T-helper 1 cell (primary cell): ENCODE measurements around the gene BMP2K.

Experiments
- DNase-seq, 5 donors: peaks; one replicate each; pipeline ENCODE4 v3.0.0-alpha.2; 2012 to 2020

BMP2K gene

GRCh38 chr4:78938474-78938867, 162.3 kb downstream of the BMP2K start:
- no peak for DNase-seq

DNA sequence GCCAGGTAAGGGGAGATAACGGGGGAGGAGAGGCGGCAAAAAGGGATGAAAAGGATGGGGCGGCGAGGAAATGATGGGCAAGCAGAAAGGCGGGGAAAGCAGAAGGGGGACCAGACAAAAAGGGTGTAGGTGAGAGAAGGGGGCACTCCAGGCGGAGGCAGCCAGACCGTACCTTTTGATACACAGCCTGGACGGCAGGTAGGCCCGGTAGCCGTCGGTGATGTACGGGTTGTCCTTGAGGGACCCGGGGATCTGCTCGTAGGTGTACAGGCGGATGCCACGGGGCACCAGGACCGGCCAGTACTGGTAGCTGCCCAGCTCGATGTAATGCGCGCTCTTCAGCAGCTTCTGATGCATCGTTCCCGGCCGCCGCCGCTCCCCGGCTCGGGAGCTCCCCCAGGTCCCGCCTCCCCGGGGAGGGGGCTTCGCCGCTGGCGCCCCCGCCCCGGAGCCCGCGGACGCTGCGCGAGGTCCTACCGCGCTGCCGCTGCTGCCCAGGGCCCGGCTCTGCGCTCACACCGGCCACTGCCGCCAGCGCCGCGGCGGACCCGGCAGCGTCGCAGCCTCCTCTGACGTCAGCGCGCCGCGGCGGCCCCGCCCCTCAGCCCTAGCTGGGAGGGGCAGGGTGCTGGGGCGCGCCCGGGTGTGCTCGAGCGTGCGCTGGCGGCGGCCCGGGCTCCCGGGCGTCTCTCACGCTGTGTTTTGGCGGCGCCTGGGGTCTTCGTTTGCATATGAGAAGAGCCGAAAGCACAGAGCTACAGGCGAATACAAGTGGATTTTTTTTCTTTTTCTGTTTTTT, 162.9 kb downstream of the BMP2K start, which contains the start of gene PAQR3:
TSS of gene PAQR3 (minus strand) at position 571 of the 799 bp plus-strand sequence. CDS start at position 357, 214 bp downstream.
- peak; percentile 70 to 86 (median 78) for DNase-seq

DNA sequence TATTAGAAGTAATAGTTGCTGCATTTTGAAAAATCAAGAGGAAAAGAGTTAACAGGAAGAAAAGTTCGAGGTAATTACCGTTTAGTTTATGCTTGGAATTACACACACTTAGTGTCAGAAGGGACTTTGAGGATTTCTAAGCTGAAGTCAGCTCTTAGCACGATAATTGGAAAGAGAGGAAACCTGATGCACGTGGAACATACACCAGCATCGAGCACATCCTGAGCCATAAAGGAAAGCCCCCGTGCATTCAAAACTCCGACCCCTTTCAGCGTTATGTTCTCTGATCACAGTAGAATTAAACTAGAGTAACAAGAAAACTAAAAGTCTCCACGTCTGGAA, 163.5 kb downstream of the BMP2K start:
- DNase-seq = no peak

- peak in 1 of 5 donors; percentile 32 for DNase-seq
Measured at GRCh38 chr4:78940752-78941151, 164.6 kb downstream of the BMP2K start.

GRCh38 chr4:78944381-78944780, 168.2 kb downstream of the BMP2K start:
- DNase-seq = no peak

DNA sequence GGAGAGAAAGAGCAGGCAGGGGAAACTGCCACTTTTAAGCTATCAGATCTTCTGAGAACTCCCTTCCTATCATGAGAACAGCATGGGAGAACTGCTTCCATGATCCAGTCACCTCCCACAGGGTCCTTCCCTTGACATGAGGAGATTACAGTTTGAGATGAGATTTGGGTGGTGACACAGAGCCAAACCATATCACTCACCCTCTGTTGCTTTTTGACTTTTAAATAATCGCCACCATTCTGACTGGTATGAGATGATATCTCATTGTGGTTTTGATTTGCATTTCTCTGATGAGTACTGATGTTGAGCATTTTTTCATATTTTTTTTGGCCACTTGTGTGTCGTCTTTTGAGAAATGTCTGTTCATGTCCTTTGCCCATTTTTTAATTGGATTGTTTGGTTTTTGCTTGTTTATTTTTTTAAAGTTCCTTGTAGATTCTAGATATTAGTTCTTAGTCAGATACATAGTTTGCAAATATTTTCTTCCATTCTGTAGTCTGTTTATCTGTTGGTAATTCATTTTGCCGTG, 169.6 kb downstream of the BMP2K start:
- no peak for DNase-seq

DNA sequence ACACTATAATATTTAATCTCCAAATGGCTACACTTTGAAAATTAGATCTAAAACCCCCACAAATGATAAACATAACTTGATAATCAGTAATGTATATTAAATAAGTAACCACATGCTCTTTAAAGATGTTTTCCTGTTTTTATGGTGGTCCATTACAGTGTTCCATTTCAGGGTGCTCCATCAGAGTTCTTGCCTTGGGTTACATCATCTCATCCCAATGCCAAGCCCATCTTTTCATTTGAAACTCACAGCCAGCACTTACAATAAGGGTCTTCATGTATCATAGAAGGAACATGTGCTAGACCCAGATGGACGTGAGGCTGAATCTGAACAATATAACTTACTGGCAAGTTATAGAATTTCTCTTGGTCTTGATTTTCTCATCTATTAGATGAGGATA, 173.6 kb downstream of the BMP2K start:
- DNase-seq = no peak

- DNase-seq = peak in 2 of 5 donors; percentile 17 to 31
Measured at GRCh38 chr4:78951862-78952472, 175.8 kb downstream of the BMP2K start.

DNA sequence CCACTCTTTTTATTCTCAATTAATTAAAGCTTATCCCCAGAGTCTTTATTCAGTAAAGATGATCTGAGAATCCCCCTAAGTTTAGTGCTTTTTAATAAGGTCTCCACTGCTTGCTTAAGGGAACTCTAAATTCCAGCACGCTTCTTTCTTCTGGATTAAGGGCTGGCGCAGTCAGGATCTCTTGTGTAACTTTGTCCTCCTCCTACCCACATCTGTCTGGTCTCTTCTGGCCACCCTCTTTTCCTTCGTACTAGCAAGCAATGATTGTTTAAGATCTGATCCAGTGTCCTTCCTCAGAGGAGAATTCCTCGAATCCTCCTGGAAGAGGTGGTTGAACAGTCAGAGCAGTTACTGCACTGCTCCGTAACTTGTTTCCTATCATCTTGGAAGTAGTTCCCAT, 177.1 kb downstream of the BMP2K start:
- no peak for DNase-seq

- DNase-seq = no peak
Measured at GRCh38 chr4:78953769-78954666, 177.9 kb downstream of the BMP2K start.

- no peak for DNase-seq
Measured at GRCh38 chr4:78956975-78957374, 180.8 kb downstream of the BMP2K start.

- DNase-seq = no peak
Measured at GRCh38 chr4:78960926-78961325, 184.8 kb downstream of the BMP2K start.
